NT2/D1 (cell line): ENCODE data around the gene RNF121.

Source experiments
- DNase-seq: peaks from one replicate; pipeline ENCODE4 v3.0.0-alpha.2; 2011; ENCODE audit warnings: low read depth, low spot score
- H3K27me3 ChIP-seq: 2 replicates; pipeline ENCODE4 v1.6.0; 2011; ENCODE audit warnings: mild to moderate bottlenecking; ENCODE audit not compliant: insufficient read length, insufficient read depth
- H3K36me3 ChIP-seq: 2 replicates; pipeline ENCODE4 v1.6.1; 2011; ENCODE audit warnings: mild to moderate bottlenecking, low read length, mixed read lengths; ENCODE audit not compliant: insufficient read depth, insufficient read length
- H3K4me1 ChIP-seq: 2 replicates; pipeline ENCODE4 v1.5.1; 2011; ENCODE audit not compliant: insufficient read depth, insufficient read length
- H3K4me3 ChIP-seq: 2 replicates; pipeline ENCODE4 v1.5.1; 2011; ENCODE audit warnings: low read depth; ENCODE audit not compliant: insufficient read length
- H3K9ac ChIP-seq: 2 replicates; pipeline ENCODE4 v1.6.0; 2011; ENCODE audit warnings: low read depth; ENCODE audit not compliant: insufficient read length
- H3K9me3 ChIP-seq: 2 replicates; pipeline ENCODE4 v1.5.1; 2011; ENCODE audit warnings: mild to moderate bottlenecking, low read length; ENCODE audit not compliant: insufficient read depth
- SUZ12 ChIP-seq: IDR thresholded peaks from 2 replicates; pipeline ENCODE4 v1.6.1; 2011; ENCODE audit not compliant: insufficient read length, insufficient read depth; ENCODE audit errors: extremely low read depth
- YY1 ChIP-seq: IDR thresholded peaks from 2 replicates; pipeline ENCODE4 v1.6.1; 2011; ENCODE audit not compliant: insufficient read length, insufficient read depth
- ZNF274 ChIP-seq: IDR thresholded peaks from 2 replicates; pipeline ENCODE4 v1.6.1; 2011; ENCODE audit warnings: mild to moderate bottlenecking, low read depth, low read length

Gene RNF121

DNA sequence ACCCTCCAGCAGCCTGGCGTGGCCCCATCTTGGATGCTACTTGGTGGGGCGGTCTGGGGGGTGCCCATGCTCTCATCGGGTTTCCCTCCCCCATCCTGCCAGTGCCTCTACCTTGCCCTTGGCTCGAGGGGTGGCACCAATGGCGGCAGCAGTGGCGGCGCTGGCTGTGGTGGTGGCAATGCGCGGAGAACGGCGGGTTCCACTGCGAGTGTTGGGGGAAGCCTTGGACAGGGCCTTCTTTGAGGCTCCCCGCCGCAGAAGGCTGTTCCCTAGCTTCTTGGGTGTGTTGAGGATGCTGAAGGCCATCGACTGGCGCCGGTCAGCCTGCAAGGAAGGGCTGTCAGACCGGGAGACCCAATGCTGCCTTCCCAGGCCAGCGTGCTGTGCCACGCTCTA, 74.9 kb downstream of the RNF121 start:
- H3K36me3 ChIP-seq: peaks cover 98% of the 10 kb centered on the region
- H3K9ac ChIP-seq: no peak overlapping the region
- TF ChIP-seq ZNF274: no peak
- no peak for TF ChIP-seq SUZ12
- no peak for TF ChIP-seq YY1

GRCh38 chr11:72004515-72005346, 75.9 kb downstream of the RNF121 start:
- Histone ChIP-seq H3K9me3 (no peaks in the 10 kb centered on the region), H3K4me3 (no peak overlapping the region), H3K36me3 (peaks cover 95% of the 10 kb centered on the region), H3K27me3 (no peaks in the 10 kb centered on the region), H3K9ac (no peak overlapping the region), H3K4me1 (no peaks in the 10 kb centered on the region)
- no peak for DNase-seq
- TF ChIP-seq ZNF274: no peak

More for the DNA sequence above, 74.9 kb downstream of the RNF121 start:
- H3K4me1 ChIP-seq: no peaks in the 10 kb centered on the region
- H3K27me3 ChIP-seq: no peaks in the 10 kb centered on the region
- no peak overlapping the region for H3K4me3 ChIP-seq
- no peaks in the 10 kb centered on the region for H3K9me3 ChIP-seq
- DNase-seq: no peak

GRCh38 chr11:72005347-72006260, 76.8 kb downstream of the RNF121 start:
- H3K9ac ChIP-seq: no peak overlapping the region
- no peaks in the 10 kb centered on the region for H3K9me3 ChIP-seq
- no peak overlapping the region for H3K4me3 ChIP-seq
- no peaks in the 10 kb centered on the region for H3K4me1 ChIP-seq
- DNase-seq: no peak
- TF ChIP-seq YY1 (no peak), SUZ12 (no peak)
- peaks cover 95% of the 10 kb centered on the region for H3K36me3 ChIP-seq
- no peaks in the 10 kb centered on the region for H3K27me3 ChIP-seq

GRCh38 chr11:72006309-72007088, 77.7 kb downstream of the RNF121 start:
- H3K9me3 ChIP-seq: no peaks in the 10 kb centered on the region
- no peaks in the 10 kb centered on the region for H3K27me3 ChIP-seq
- TF ChIP-seq SUZ12 (no peak), YY1 (no peak), ZNF274 (no peak)
- no peak for DNase-seq
- H3K4me1 ChIP-seq: no peaks in the 10 kb centered on the region
- no peak overlapping the region for H3K9ac ChIP-seq
- peaks cover 95% of the 10 kb centered on the region for H3K36me3 ChIP-seq
- no peak overlapping the region for H3K4me3 ChIP-seq

DNA sequence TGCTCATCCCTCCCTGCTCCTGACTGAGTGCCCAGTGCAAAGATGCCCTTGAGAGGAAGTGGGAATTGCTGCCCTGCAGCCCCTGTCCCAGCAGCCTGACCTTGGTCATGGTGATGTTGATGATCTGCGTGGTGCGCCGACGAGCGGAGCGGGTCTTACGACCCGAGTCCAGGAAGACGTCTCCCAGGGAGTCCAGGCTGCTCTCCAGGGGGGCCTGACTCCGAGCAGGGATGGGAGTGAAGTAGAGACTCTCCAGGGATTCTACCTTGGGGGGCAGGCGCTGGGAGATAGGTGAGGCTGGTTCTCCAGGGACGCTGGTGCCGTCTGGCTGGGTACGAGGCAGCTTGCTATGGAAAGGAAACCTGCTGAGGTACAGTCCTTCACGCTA, 78.2 kb downstream of the RNF121 start:
- TF ChIP-seq YY1 (no peak), SUZ12 (no peak), ZNF274 (no peak)
- Histone ChIP-seq H3K4me1 (no peaks in the 10 kb centered on the region), H3K9me3 (no peaks in the 10 kb centered on the region), H3K4me3 (no peak overlapping the region), H3K27me3 (no peaks in the 10 kb centered on the region), H3K9ac (no peak overlapping the region), H3K36me3 (peaks cover 95% of the 10 kb centered on the region)
- no peak for DNase-seq

DNA sequence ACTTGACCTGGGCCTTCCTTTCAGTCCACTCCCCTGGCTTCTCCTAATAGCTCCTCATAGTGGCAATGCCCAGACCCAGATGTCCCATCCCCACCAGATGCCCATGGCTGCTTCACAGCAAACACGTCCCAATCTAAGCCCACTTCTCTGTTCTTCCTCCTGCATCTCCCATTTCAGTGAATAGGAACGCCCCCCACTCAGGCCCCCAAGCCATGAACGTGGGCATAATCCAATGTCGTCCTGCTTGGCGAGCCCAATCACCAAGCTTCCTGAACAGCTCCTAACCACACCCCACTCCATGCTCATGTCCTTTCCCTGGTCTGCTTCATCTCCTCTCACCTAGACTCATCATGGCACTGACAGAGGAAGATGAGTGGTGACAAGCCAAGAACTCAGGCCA, 78.7 kb downstream of the RNF121 start:
- H3K4me3 ChIP-seq: no peak overlapping the region
- no peaks in the 10 kb centered on the region for H3K9me3 ChIP-seq
- no peaks in the 10 kb centered on the region for H3K4me1 ChIP-seq
- no peak for DNase-seq
- H3K27me3 ChIP-seq: no peaks in the 10 kb centered on the region
- TF ChIP-seq YY1 (no peak), ZNF274 (no peak), SUZ12 (no peak)
- no peak overlapping the region for H3K9ac ChIP-seq
- peaks cover 96% of the 10 kb centered on the region for H3K36me3 ChIP-seq

DNA sequence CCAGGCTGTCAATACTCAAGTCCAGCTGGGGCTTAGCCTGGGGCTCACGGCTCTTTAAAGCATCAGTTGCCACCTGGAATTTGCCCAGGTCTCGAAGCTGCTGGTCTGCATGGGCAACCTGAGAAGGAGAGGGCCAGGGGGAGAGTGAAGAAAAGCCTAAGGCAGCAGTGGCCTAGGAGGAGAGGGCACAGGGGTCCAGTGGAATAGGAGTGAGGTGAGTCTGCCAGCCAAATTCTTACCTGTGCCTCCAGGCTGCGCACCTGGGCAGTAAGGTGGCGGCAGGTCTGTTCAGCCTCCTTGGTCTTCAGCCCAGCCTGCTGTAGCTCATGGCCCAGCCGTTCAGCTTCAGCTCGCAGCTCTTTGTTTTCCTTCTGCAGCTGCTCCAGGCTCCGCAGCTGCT, 79.9 kb downstream of the RNF121 start:
- no peaks in the 10 kb centered on the region for H3K27me3 ChIP-seq
- TF ChIP-seq SUZ12: no peak
- TF ChIP-seq ZNF274: no peak
- TF ChIP-seq YY1: no peak
- no peak overlapping the region for H3K9ac ChIP-seq
- DNase-seq: no peak
- H3K36me3 ChIP-seq: peaks cover 96% of the 10 kb centered on the region
- H3K4me1 ChIP-seq: peaks cover 6% of the 10 kb centered on the region
- H3K4me3 ChIP-seq: no peak overlapping the region
- no peaks in the 10 kb centered on the region for H3K9me3 ChIP-seq
